ENCODE results near the gene CNMD. TPM values are rescaled to one million over a fixed set of nuclear protein-coding genes. Genes with fewer than 3 reads are reported as not detected.

Gene CNMD
- total and polyA plus RNA-seq, 2 donors from 2014 or later, result not detected

GRCh38 chr13:52780092-52780491, 40.5 kb upstream of the CNMD start:
- Histone ChIP-seq H3K4me3 (ENCODE audit: low read length in 3 of 3) (no peak overlapping the region), H3K27ac (ENCODE audit: low read depth in 2 of 2, low read length in 2 of 2) (no peak overlapping the region), H3K27me3 (ENCODE audit: control insufficient read depth, insufficient read depth, low read length) (no peaks in the 10 kb centered on the region), H3K9ac (ENCODE audit: low read length in 3 of 3) (no peak overlapping the region), H3K9me3 (ENCODE audit: control insufficient read depth in 2 of 3, insufficient read depth in 1 of 3, low read length in 3 of 3) (no peaks in the 10 kb centered on the region), H3K4me1 (ENCODE audit: control insufficient read depth in 2 of 3, insufficient read depth in 2 of 3, low read depth in 1 of 3, low read length in 3 of 3) (no peaks in the 10 kb centered on the region), H3K36me3 (ENCODE audit: control insufficient read depth in 2 of 3, insufficient read depth in 3 of 3, low read length in 3 of 3) (no peaks in the 10 kb centered on the region)
- no peak for FAIRE-seq
- no peak for DNase-seq
- intact Hi-C loops (cut with DNase I), result no loop called here
- TF ChIP-seq, protein P1, sequence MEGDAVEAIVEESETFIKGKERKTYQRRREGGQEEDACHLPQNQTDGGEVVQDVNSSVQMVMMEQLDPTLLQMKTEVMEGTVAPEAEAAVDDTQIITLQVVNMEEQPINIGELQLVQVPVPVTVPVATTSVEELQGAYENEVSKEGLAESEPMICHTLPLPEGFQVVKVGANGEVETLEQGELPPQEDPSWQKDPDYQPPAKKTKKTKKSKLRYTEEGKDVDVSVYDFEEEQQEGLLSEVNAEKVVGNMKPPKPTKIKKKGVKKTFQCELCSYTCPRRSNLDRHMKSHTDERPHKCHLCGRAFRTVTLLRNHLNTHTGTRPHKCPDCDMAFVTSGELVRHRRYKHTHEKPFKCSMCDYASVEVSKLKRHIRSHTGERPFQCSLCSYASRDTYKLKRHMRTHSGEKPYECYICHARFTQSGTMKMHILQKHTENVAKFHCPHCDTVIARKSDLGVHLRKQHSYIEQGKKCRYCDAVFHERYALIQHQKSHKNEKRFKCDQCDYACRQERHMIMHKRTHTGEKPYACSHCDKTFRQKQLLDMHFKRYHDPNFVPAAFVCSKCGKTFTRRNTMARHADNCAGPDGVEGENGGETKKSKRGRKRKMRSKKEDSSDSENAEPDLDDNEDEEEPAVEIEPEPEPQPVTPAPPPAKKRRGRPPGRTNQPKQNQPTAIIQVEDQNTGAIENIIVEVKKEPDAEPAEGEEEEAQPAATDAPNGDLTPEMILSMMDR (IDR thresholded peaks at IDR 0.05; ENCODE audit: borderline replicate concordance, extremely low read depth, insufficient read depth), result no peak

DNA sequence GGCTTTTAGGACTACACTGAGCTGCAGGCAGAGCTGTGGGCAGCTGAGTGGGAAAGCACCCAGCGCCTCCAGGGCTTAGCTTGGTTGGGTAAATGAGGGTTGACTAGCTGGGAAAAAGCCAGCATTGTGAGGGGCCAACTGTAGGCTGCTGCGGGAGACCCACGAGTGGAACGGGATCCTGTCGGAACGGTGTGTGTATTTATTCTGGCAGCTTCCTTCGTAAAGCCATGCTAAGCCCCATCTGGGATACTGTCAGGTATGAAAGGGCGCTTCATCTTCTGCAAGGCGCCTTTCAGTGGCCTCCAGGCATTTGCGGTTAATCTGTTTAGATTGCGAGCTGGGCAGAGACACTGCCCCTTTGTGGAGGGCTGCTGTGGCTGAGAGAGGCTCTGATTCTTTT, 39.5 kb upstream of the CNMD start:
- no peaks in the 10 kb centered on the region for H3K27me3 ChIP-seq (ENCODE audit: control insufficient read depth, insufficient read depth, low read length)
- FAIRE-seq, result no peak

GRCh38 chr13:52776726-52777125, 37.1 kb upstream of the CNMD start:
- no peak overlapping the region for H3K9ac ChIP-seq (ENCODE audit: low read length in 3 of 3)
- FAIRE-seq (no peak), DNase-seq (no peak)
- H3K27me3 ChIP-seq (ENCODE audit: control insufficient read depth, insufficient read depth, low read length), result no peaks in the 10 kb centered on the region
- H3K9me3 ChIP-seq (ENCODE audit: control insufficient read depth in 2 of 3, insufficient read depth in 1 of 3, low read length in 3 of 3), result no peaks in the 10 kb centered on the region
- H3K36me3 ChIP-seq (ENCODE audit: control insufficient read depth in 2 of 3, insufficient read depth in 3 of 3, low read length in 3 of 3), result no peaks in the 10 kb centered on the region
- intact Hi-C loops (cut with DNase I), result no loop called here
- TF ChIP-seq, protein P1 (IDR thresholded peaks at IDR 0.05; ENCODE audit: borderline replicate concordance, extremely low read depth, insufficient read depth), result no peak
- H3K27ac ChIP-seq (ENCODE audit: low read depth in 2 of 2, low read length in 2 of 2), result no peak overlapping the region
- H3K4me1 ChIP-seq (ENCODE audit: control insufficient read depth in 2 of 3, insufficient read depth in 2 of 3, low read depth in 1 of 3, low read length in 3 of 3), result no peaks in the 10 kb centered on the region
- H3K4me3 ChIP-seq (ENCODE audit: low read length in 3 of 3), result no peak overlapping the region

More for the DNA sequence above, 39.5 kb upstream of the CNMD start:
- H3K4me3 ChIP-seq (ENCODE audit: low read length in 3 of 3), result no peak overlapping the region
- H3K4me1 ChIP-seq (ENCODE audit: control insufficient read depth in 2 of 3, insufficient read depth in 2 of 3, low read depth in 1 of 3, low read length in 3 of 3), result no peaks in the 10 kb centered on the region
- DNase-seq, result no peak
- TF ChIP-seq, protein P1 (IDR thresholded peaks at IDR 0.05; ENCODE audit: borderline replicate concordance, extremely low read depth, insufficient read depth), result no peak
- H3K9me3 ChIP-seq (ENCODE audit: control insufficient read depth in 2 of 3, insufficient read depth in 1 of 3, low read length in 3 of 3), result no peaks in the 10 kb centered on the region
- H3K36me3 ChIP-seq (ENCODE audit: control insufficient read depth in 2 of 3, insufficient read depth in 3 of 3, low read length in 3 of 3), result no peaks in the 10 kb centered on the region
- H3K9ac ChIP-seq (ENCODE audit: low read length in 3 of 3), result no peak overlapping the region
- intact Hi-C loops (cut with DNase I), result no loop called here
- no peak overlapping the region for H3K27ac ChIP-seq (ENCODE audit: low read depth in 2 of 2, low read length in 2 of 2)

DNA sequence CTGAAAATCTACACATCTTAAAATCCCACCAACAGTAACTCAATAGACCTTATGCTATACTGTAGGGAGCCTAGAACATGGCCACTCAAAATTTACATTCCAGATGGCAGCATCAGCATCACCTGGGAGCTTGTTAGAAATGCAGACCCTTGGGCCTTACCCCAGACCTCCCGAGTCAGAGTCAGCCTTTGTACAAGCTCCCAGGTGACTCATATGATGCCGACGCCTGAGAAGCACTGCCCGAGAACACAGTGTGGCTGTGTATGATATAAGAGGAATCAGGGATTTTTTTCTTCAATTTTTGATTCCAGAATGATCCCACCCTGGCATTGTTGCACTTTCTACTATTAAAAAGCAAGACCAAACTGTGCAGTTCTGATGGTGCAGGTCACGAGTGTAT, 35.9 kb upstream of the CNMD start:
- FAIRE-seq, result no peak

More for the DNA sequence above, 35.9 kb upstream of the CNMD start:
- no peaks in the 10 kb centered on the region for H3K9me3 ChIP-seq (ENCODE audit: control insufficient read depth in 2 of 3, insufficient read depth in 1 of 3, low read length in 3 of 3)
- no peak for DNase-seq
- TF ChIP-seq, protein P1 (IDR thresholded peaks at IDR 0.05; ENCODE audit: borderline replicate concordance, extremely low read depth, insufficient read depth), result no peak
- intact Hi-C loops (cut with DNase I), result no loop called here
- H3K4me3 ChIP-seq (ENCODE audit: low read length in 3 of 3), result no peak overlapping the region
- H3K27me3 ChIP-seq (ENCODE audit: control insufficient read depth, insufficient read depth, low read length), result no peaks in the 10 kb centered on the region
- no peaks in the 10 kb centered on the region for H3K36me3 ChIP-seq (ENCODE audit: control insufficient read depth in 2 of 3, insufficient read depth in 3 of 3, low read length in 3 of 3)
- no peak overlapping the region for H3K27ac ChIP-seq (ENCODE audit: low read depth in 2 of 2, low read length in 2 of 2)
- H3K4me1 ChIP-seq (ENCODE audit: control insufficient read depth in 2 of 3, insufficient read depth in 2 of 3, low read depth in 1 of 3, low read length in 3 of 3), result no peaks in the 10 kb centered on the region
- no peak overlapping the region for H3K9ac ChIP-seq (ENCODE audit: low read length in 3 of 3)

Data from kidney (tissue), 14 donors.